ENCODE results near the gene PPP5C.

The PPP5C gene

DNA sequence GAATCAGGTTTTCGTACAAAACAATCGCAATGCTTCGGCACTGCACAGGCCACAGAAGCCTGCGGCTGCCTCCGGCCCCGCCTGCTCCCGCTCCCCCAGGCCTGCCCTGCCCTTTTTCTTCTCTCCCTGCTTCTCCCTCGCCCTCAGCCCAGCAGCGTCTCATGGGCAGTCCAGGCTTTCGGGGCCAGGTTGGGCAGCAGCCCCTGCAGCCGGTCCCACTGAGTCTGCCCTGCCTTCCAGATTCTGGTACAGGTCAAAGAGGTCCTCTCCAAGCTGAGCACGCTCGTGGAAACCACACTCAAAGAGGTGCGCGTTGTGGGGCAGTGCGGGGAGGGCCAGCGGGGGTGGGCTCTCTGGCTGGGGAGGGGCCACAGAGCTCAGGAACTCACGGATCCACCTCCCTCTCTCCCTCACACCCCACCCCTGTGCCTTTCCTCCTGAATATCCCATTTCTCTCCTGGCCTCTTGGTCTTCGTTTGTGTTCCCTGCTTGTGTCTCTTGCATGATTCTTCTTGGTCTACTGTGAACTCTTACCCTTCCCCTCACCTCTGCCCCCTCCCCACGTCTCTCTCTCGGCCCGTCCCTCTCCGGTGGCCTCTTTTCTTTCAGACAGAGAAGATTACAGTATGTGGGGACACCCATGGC, 36.4 kb downstream of the PPP5C start:
- TF ChIP-seq, protein P1, sequence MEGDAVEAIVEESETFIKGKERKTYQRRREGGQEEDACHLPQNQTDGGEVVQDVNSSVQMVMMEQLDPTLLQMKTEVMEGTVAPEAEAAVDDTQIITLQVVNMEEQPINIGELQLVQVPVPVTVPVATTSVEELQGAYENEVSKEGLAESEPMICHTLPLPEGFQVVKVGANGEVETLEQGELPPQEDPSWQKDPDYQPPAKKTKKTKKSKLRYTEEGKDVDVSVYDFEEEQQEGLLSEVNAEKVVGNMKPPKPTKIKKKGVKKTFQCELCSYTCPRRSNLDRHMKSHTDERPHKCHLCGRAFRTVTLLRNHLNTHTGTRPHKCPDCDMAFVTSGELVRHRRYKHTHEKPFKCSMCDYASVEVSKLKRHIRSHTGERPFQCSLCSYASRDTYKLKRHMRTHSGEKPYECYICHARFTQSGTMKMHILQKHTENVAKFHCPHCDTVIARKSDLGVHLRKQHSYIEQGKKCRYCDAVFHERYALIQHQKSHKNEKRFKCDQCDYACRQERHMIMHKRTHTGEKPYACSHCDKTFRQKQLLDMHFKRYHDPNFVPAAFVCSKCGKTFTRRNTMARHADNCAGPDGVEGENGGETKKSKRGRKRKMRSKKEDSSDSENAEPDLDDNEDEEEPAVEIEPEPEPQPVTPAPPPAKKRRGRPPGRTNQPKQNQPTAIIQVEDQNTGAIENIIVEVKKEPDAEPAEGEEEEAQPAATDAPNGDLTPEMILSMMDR (IDR thresholded peaks at IDR 0.05) = no peak
- TF ChIP-seq ZFX (IDR thresholded peaks at IDR 0.05; ENCODE audit: borderline replicate concordance) = no peak
- H3K27ac ChIP-seq = no peak overlapping the region

GRCh38 chr19:46383846-46384245, 37.0 kb downstream of the PPP5C start:
- no peak for TF ChIP-seq ZFX (IDR thresholded peaks at IDR 0.05; ENCODE audit: borderline replicate concordance)
- TF ChIP-seq, protein P1 (IDR thresholded peaks at IDR 0.05) = no peak
- H3K27ac ChIP-seq = no peak overlapping the region

- TF ChIP-seq, protein P1 (IDR thresholded peaks at IDR 0.05) = no peak
- no peak for TF ChIP-seq ZFX (IDR thresholded peaks at IDR 0.05; ENCODE audit: borderline replicate concordance)
- no peak overlapping the region for H3K27ac ChIP-seq
Observed at GRCh38 chr19:46384396-46384795, 37.5 kb downstream of the PPP5C start.

DNA sequence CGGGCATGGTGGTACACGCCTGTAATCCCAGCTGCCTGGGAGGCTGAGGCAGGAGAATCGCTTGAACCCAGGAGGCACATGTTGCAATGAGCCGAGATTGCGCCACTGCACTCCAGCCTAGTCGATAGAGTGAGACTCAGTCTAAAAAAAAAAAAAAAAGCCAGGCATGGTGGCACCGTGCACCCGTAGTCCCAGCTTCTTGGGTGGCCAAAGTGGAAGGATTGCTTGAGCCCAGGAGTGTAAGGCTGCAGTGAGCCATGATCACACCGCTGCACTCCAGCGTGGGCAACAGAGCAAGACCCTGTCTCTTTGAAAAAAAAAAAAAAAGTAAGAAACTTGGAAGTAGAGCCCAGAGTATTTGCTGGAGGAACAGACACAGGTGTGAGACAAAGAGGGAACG, 38.7 kb downstream of the PPP5C start:
- TF ChIP-seq, protein P1 (IDR thresholded peaks at IDR 0.05) = no peak
- TF ChIP-seq ZFX (IDR thresholded peaks at IDR 0.05; ENCODE audit: borderline replicate concordance) = no peak
- H3K27ac ChIP-seq = no peak overlapping the region

DNA sequence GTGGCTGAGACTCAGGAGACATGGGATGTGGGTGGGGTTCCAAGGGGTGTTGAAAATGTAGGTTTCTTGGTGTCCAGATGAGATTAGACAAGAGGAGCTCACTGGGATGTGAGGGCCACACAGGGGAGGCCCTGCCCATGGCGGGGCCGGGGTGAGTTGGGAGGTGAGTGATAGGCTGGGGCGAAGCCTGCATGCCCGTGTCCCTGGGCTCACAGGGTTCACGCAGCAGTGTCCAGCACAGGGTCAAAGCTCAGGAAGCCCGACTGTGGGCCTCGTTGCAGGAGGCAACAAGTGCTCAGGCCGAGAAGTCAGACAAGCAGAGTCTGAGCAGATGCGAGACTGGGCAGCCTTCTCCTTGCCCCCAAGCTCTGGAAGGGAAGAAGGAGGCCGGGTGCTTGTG, 39.3 kb downstream of the PPP5C start:
- TF ChIP-seq, protein P1 (IDR thresholded peaks at IDR 0.05) = no peak
- no peak for TF ChIP-seq ZFX (IDR thresholded peaks at IDR 0.05; ENCODE audit: borderline replicate concordance)
- no peak overlapping the region for H3K27ac ChIP-seq

DNA sequence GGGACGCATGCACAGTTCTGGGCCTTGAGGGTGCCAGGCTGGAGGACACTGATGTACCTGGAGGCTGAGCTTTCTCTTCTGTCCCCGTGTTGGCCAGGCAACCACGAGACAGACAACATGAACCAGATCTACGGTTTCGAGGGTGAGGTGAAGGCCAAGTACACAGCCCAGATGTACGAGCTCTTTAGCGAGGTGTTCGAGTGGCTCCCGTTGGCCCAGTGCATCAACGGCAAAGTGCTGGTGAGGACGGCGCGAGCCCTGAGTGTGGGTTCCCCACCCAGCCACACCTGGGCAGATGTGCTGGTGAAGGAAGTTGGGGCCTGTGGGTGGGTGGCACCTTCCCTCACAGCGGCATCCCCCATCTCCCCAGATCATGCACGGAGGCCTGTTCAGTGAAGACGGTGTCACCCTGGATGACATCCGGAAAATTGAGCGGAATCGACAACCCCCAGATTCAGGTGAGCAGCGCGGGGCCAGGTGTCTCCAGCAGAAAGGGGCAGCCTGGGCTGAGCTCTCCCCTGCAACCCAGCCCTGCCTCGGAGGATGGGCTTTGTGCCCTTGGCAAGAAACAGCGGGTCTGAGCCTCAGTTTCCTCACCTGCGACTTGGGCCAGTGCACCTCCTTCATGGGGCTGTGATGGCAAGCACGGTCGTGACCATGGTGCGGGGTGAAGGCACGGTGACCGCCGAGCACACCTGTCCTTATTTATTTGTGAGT, 40.3 kb downstream of the PPP5C start:
- H3K27ac ChIP-seq = no peak overlapping the region
- TF ChIP-seq, protein P1 (IDR thresholded peaks at IDR 0.05) = no peak
- TF ChIP-seq ZFX (IDR thresholded peaks at IDR 0.05; ENCODE audit: borderline replicate concordance) = no peak

DNA sequence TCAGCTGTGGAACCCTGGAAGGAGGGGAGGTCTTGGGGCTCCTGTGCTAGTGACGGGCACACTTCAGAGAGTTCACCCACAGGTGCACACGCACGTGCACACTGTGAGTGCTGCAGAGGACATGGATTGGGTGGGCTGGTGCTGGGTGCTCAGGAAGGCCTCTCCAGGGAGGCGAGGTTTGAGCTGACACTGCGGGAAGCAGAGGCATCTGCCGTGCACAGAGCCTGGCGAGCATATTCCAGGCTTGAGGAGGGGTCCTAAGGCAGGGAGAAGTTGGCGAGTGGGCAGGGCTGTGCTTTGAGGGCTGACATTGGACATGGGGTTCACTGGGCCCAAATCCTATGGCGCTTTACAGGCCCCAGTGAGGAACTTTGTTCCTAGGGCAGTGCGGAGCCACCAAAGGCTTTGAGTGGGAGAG, 40.8 kb downstream of the PPP5C start:
- TF ChIP-seq, protein P1 (IDR thresholded peaks at IDR 0.05) = no peak
- no peak for TF ChIP-seq ZFX (IDR thresholded peaks at IDR 0.05; ENCODE audit: borderline replicate concordance)
- no peak overlapping the region for H3K27ac ChIP-seq
